Activated T-cell treated with anti-CD3 and anti-CD28 coated beads, Interleukin-2, amount 50 U/mL, for 24 hours (primary cell): ENCODE data around the gene IL18R1.
A peak's percentile ranks its signal among the peaks of the same experiment; 100 is the strongest.

Experiments used
- DNase-seq: peaks from one replicate; pipeline ENCODE4 v3.0.0-alpha.2; 2020
- H3K27ac Mint-ChIP-seq: 2 replicates; pipeline ENCODE4 v1.8.0; 2020; ENCODE audit warnings: mild to moderate bottlenecking, mixed read lengths
- H3K27me3 Mint-ChIP-seq: 2 replicates; pipeline ENCODE4 v1.8.0; 2020; ENCODE audit warnings: mixed read lengths
- H3K36me3 Mint-ChIP-seq: 2 replicates; pipeline ENCODE4 v1.8.0; 2020; ENCODE audit warnings: low read depth, mixed read lengths
- H3K4me1 Mint-ChIP-seq: 2 replicates; pipeline ENCODE4 v1.8.0; 2020; ENCODE audit warnings: low read depth, mixed read lengths
- H3K4me3 Mint-ChIP-seq: 2 replicates; pipeline ENCODE4 v1.8.0; 2020; ENCODE audit warnings: mild to moderate bottlenecking, moderate library complexity, mixed read lengths
- H3K9me3 Mint-ChIP-seq: 2 replicates; pipeline ENCODE4 v1.8.0; 2020; ENCODE audit warnings: mixed read lengths

The IL18R1 gene

DNA sequence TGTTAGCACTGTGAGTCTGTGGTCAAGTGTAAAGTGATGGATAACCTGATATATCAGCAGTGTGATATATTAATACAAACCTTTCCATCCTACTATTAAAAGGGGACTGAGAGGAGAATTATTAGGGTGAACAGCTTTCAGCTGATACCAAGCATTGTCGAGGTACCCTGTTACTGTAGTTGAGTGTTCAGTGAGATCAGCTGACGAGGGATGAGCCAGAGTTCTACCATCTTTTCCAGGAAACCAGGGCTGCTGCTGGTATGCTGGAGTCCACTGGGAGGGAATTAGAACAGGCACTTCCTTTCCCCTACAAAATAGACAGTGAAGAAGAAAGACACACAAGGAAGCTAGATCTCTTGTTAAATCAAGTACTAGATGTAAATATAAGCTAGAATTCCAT lies 67.8 kb downstream of the IL18R1 start:
- H3K9me3 Mint-ChIP-seq, result peaks cover 3% of the 10 kb centered on the region
- peaks cover 92% of the 10 kb centered on the region for H3K4me1 Mint-ChIP-seq
- peak overlapping the region; percentile 7 for H3K27ac Mint-ChIP-seq
- H3K4me3 Mint-ChIP-seq, result peak overlapping the region; percentile 45
- no peaks in the 10 kb centered on the region for H3K27me3 Mint-ChIP-seq
- DNase-seq, result no peak
- peaks cover 62% of the 10 kb centered on the region for H3K36me3 Mint-ChIP-seq

DNA sequence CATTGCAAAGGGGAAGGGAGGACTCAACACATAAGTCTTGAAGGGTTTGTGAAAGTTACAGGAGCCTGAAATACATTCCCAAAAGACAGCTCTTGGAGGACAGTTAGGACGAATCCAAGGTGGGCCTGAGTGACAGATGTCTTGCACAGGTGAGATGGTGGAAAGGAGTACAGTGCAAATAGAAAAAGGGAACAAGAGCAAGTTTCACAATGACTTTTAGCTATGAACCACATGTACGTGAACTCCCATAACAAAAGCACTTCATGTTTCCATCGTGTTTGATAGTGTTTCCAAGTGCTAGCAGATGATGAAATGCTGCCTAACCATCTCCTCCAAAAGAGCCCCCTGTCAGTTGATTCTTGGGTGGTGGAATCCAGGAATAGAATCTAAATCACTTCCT lies 69.2 kb downstream of the IL18R1 start:
- Mint-ChIP-seq H3K9me3 (peaks cover 3% of the 10 kb centered on the region), H3K36me3 (peaks cover 66% of the 10 kb centered on the region), H3K27ac (peak overlapping the region; percentile 67), H3K4me1 (peaks cover 90% of the 10 kb centered on the region), H3K4me3 (no peak overlapping the region), H3K27me3 (no peaks in the 10 kb centered on the region)
- DNase-seq, result no peak

GRCh38 chr2:102425441-102426132 lies 70.0 kb downstream of the IL18R1 start:
- Mint-ChIP-seq H3K27ac (peak overlapping the region; percentile 22), H3K4me3 (no peak overlapping the region), H3K36me3 (peaks cover 68% of the 10 kb centered on the region), H3K9me3 (peaks cover 3% of the 10 kb centered on the region), H3K27me3 (no peaks in the 10 kb centered on the region), H3K4me1 (peaks cover 89% of the 10 kb centered on the region)
- no peak for DNase-seq

- Mint-ChIP-seq H3K4me1 (peaks cover 84% of the 10 kb centered on the region), H3K27me3 (no peaks in the 10 kb centered on the region), H3K9me3 (peaks cover 3% of the 10 kb centered on the region), H3K36me3 (peaks cover 65% of the 10 kb centered on the region), H3K27ac (no peak overlapping the region), H3K4me3 (no peak overlapping the region)
- no peak for DNase-seq
Measured at GRCh38 chr2:102427249-102427648, 71.7 kb downstream of the IL18R1 start.

- Mint-ChIP-seq H3K4me3 (no peak overlapping the region), H3K4me1 (peaks cover 76% of the 10 kb centered on the region), H3K36me3 (peaks cover 59% of the 10 kb centered on the region), H3K9me3 (peaks cover 3% of the 10 kb centered on the region), H3K27me3 (no peaks in the 10 kb centered on the region), H3K27ac (peak overlapping the region; percentile 39)
- no peak for DNase-seq
Measured at GRCh38 chr2:102428573-102428972, 73.0 kb downstream of the IL18R1 start.

GRCh38 chr2:102432386-102432785 lies 76.8 kb downstream of the IL18R1 start:
- peaks cover 3% of the 10 kb centered on the region for H3K9me3 Mint-ChIP-seq
- H3K36me3 Mint-ChIP-seq, result peaks cover 48% of the 10 kb centered on the region
- H3K27ac Mint-ChIP-seq, result no peak overlapping the region

DNA sequence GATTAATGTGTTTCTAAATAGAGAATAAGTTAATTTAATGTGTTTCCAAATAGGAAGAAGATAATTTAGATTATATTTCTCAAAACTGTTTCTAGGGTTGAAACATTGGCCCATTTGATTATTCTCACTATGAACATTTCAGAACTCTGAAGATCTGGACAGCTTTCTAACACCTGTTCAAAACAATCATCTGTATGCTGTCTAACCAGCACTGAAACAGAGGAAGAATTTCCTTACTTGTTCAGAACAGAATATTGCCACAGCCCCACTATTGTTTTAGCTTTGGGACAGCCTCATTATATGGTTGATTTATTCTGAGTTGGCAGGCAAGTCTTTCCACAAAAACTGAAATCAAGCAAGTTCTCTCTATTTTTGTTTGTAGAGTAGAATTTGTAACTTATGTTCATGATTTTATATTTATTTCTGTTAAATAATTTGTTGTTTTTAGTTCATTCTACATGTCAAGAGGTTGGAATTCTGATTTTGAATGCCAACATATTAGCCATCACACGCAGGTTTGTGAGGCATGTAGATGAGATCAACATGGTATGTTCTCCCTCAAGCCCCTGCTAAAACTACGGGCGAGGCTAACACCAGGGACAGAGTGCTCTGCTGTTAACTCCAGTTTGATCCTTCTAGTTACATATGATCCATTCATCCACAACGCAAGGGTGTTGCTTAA lies 78.5 kb downstream of the IL18R1 start:
- Mint-ChIP-seq H3K4me1 (peaks cover 55% of the 10 kb centered on the region), H3K4me3 (no peak overlapping the region), H3K27me3 (no peaks in the 10 kb centered on the region), H3K27ac (no peak overlapping the region), H3K36me3 (peaks cover 35% of the 10 kb centered on the region), H3K9me3 (no peaks in the 10 kb centered on the region)
- DNase-seq, result no peak

More at GRCh38 chr2:102432386-102432785, 76.8 kb downstream of the IL18R1 start:
- DNase-seq, result no peak
- Mint-ChIP-seq H3K27me3 (no peaks in the 10 kb centered on the region), H3K4me3 (no peak overlapping the region), H3K4me1 (peaks cover 65% of the 10 kb centered on the region)

DNA sequence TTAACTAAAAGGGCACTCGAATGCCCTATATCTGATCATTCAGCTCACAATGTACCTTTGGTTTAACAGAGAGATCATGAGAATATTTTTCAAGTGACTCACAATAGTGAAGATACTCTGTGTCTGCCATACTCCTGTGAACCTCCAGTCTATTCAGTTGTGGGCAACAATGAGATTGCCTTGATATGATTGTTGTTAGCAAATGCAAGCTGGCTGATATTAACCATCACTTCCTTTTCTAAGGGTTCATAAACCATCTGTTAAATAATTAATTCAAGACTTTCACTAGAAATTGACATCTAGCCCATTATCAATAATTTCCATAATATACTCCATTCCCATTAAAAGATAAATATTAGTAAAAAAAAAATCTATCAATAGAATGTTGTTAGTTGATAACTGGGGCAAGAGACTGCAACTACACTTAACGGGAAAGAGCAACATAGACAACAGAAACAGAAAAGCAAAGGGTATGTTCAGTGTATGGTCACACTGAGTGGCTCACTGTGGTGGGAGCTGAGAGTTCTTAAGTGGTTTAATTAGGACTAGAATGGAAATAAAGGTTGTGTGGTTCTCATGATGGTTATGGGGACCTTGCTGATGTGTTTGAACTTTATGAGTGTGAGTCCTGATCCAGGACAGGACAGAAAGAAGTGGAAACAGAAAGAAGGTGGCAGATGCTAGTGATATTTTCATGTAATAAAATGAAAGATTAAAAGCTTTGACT lies 79.2 kb downstream of the IL18R1 start:
- Mint-ChIP-seq H3K27ac (peak overlapping the region; percentile 39), H3K4me1 (peaks cover 48% of the 10 kb centered on the region), H3K9me3 (no peaks in the 10 kb centered on the region), H3K36me3 (peaks cover 30% of the 10 kb centered on the region), H3K27me3 (no peaks in the 10 kb centered on the region), H3K4me3 (no peak overlapping the region)
- DNase-seq, result no peak

DNA sequence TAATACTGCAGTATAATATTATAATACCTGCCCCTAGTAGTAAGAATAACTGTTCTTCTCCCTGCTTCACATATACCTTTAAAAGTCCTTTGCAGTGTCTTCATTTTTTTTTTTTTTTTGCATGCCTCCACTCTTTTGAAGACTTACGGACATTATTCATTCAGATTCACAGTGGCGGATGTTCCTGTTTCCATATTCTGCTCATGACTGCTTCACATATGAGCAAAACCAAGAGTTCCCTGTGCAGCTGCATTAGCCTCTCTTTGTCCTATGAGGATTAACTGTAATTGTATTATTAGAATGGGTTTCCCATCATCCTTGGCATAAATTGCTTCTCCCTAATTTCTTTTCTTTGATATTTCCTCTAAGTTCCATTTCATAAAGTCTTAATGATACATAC lies 80.1 kb downstream of the IL18R1 start:
- Mint-ChIP-seq H3K36me3 (peaks cover 26% of the 10 kb centered on the region), H3K4me3 (no peak overlapping the region)

GRCh38 chr2:102436323-102436722 lies 80.7 kb downstream of the IL18R1 start:
- Mint-ChIP-seq H3K4me3 (peak overlapping the region; percentile 23), H3K9me3 (no peaks in the 10 kb centered on the region), H3K4me1 (peaks cover 35% of the 10 kb centered on the region), H3K27me3 (no peaks in the 10 kb centered on the region), H3K27ac (peak overlapping the region; percentile 84), H3K36me3 (peaks cover 23% of the 10 kb centered on the region)
- no peak for DNase-seq

More for the DNA sequence above, 80.1 kb downstream of the IL18R1 start:
- H3K4me1 Mint-ChIP-seq, result peaks cover 39% of the 10 kb centered on the region
- H3K27me3 Mint-ChIP-seq, result no peaks in the 10 kb centered on the region
- DNase-seq, result no peak
- no peaks in the 10 kb centered on the region for H3K9me3 Mint-ChIP-seq
- peak overlapping the region; percentile 84 for H3K27ac Mint-ChIP-seq

- Mint-ChIP-seq H3K36me3 (peaks cover 21% of the 10 kb centered on the region), H3K9me3 (no peaks in the 10 kb centered on the region), H3K4me1 (peaks cover 31% of the 10 kb centered on the region), H3K27ac (no peak overlapping the region), H3K27me3 (no peaks in the 10 kb centered on the region), H3K4me3 (peak overlapping the region; percentile 48)
- DNase-seq, result no peak
Measured at GRCh38 chr2:102437122-102437521, 81.5 kb downstream of the IL18R1 start.

GRCh38 chr2:102438111-102438510 lies 82.5 kb downstream of the IL18R1 start:
- no peak for DNase-seq
- Mint-ChIP-seq H3K4me1 (peaks cover 33% of the 10 kb centered on the region), H3K27me3 (no peaks in the 10 kb centered on the region), H3K27ac (no peak overlapping the region), H3K9me3 (no peaks in the 10 kb centered on the region), H3K4me3 (no peak overlapping the region), H3K36me3 (peaks cover 15% of the 10 kb centered on the region)

DNA sequence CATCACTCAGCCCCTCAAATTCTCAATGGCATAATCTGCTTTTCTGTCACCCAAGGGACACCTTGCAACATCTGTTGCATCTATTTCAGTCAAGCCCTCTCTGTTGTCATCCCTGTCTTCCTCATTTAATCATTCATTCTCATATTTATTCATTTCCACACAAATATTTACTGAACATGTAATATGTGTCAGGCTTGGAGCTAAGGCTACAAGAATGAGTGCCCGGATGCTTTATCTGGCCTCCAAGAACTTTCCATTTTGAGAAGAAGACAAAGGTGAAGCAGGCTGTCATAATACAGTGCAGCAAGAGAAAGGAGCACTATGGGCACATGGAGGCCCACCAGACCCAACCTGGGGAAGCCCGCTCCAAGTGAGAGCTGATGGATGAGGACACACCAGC lies 83.0 kb downstream of the IL18R1 start:
- DNase-seq, result no peak
- H3K4me1 Mint-ChIP-seq, result peaks cover 37% of the 10 kb centered on the region
- peaks cover 14% of the 10 kb centered on the region for H3K36me3 Mint-ChIP-seq
- H3K27me3 Mint-ChIP-seq, result no peaks in the 10 kb centered on the region
- no peak overlapping the region for H3K27ac Mint-ChIP-seq
- no peak overlapping the region for H3K4me3 Mint-ChIP-seq
- no peaks in the 10 kb centered on the region for H3K9me3 Mint-ChIP-seq

DNA sequence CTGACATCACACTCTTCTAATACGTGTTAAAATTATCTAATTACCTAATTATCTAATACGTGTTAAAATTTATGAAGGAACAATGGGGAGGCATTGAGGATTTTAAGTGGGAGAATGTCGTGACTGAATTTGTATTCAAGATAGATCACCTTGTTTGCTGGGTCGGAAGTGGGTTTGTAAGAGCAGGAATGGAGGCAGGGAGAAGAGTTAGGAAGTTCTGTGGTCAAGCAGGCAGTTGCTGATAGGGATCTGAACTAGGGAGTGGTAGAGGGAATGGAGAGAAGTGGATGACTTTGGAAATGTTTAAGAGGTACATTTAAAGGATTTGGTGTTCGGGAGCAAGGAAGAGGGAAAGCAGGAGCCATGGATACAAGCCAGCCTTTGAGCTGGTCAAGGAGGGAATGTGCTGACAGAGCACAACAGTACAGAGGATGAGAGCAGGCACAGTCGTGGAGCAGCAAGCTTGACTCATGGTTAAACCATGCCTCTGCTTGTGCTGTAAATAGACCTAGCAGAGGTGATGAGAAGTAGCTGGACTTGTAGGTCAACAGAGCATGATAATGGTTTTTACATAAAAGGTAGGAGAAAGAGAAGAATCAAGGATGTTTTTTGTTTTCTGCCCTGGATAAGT lies 83.6 kb downstream of the IL18R1 start:
- peaks cover 9% of the 10 kb centered on the region for H3K36me3 Mint-ChIP-seq
- H3K27me3 Mint-ChIP-seq, result no peaks in the 10 kb centered on the region
- peaks cover 33% of the 10 kb centered on the region for H3K4me1 Mint-ChIP-seq
- no peak overlapping the region for H3K27ac Mint-ChIP-seq
- H3K4me3 Mint-ChIP-seq, result no peak overlapping the region
- no peaks in the 10 kb centered on the region for H3K9me3 Mint-ChIP-seq
- DNase-seq, result no peak
